Gastrocnemius medialis (tissue), 4 donors: Measurements from ENCODE around the gene GABRB1.

ENCODE experiments used
- POLR2A ChIP-seq, 2 donors: fragments of 450-650 bp; IDR thresholded peaks; one replicate each; pipeline ENCODE4 v1.6.1; 2017; ENCODE audit warnings: antibody characterized with exemption in 2 of 2, mild to moderate bottlenecking in 2 of 2, moderate library complexity in 2 of 2
- TF ChIP-seq, protein P1 (sequence below), 5 experiments: fragments of 450-650 bp in 3 of 5; fragments of 200-600 bp in 2 of 5; sonication (generic) in 2 of 5; IDR thresholded peaks in 4 of 5; conservative IDR thresholded peaks in 1 of 5; 1 replicate in 4 of 5; 2 replicates in 1 of 5; pipeline ENCODE4 v1.5.1; 2016 to 2019; ENCODE audit warnings: antibody characterized with exemption in 5 of 5, mild to moderate bottlenecking in 3 of 5, moderate library complexity in 3 of 5

DNA sequence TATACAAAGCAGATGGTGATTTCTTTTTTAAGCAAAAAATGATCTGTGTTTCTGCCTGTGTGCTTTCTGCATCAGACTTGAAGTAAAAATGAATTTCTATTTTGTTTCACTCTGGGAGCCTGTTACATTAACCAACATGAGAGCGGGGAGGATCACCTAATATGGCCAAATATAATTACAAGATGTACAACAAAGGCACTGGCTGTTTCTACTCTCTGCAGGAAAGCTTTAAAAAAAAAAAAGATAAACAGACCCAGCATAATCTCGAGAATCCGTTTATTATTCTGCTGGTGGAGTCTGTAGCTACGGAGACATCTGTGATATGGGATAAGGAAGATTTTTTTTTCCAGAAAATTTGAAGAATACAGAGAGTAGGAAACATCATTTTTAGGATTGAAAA lies 328.5 kb downstream of the GABRB1 start:
- no peak for TF ChIP-seq POLR2A (IDR thresholded peaks at IDR 0.05)
- TF ChIP-seq, protein P1, sequence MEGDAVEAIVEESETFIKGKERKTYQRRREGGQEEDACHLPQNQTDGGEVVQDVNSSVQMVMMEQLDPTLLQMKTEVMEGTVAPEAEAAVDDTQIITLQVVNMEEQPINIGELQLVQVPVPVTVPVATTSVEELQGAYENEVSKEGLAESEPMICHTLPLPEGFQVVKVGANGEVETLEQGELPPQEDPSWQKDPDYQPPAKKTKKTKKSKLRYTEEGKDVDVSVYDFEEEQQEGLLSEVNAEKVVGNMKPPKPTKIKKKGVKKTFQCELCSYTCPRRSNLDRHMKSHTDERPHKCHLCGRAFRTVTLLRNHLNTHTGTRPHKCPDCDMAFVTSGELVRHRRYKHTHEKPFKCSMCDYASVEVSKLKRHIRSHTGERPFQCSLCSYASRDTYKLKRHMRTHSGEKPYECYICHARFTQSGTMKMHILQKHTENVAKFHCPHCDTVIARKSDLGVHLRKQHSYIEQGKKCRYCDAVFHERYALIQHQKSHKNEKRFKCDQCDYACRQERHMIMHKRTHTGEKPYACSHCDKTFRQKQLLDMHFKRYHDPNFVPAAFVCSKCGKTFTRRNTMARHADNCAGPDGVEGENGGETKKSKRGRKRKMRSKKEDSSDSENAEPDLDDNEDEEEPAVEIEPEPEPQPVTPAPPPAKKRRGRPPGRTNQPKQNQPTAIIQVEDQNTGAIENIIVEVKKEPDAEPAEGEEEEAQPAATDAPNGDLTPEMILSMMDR (IDR thresholded peaks at IDR 0.05 in 4 of 5, conservative IDR thresholded peaks at IDR 0.05 in 1 of 5): no peak
